Testis (tissue), 5 donors: Measurements from ENCODE around the gene MLF1. TPM values are rescaled to one million over a fixed set of nuclear protein-coding genes. Genes with fewer than 3 reads are reported as not detected.

Experiments
- DNase-seq: peaks from one replicate; pipeline ENCODE4 v3.0.0-alpha.2; 2019
- H3K27ac ChIP-seq, 2 donors: fragments of 200-600 bp; sonication (generic); one replicate each; pipeline ENCODE4 v1.5.1; 2019
- H3K27me3 ChIP-seq: fragments of 200-600 bp; sonication (generic); one replicate; pipeline ENCODE4 v1.5.1; 2019
- H3K36me3 ChIP-seq: fragments of 200-600 bp; sonication (generic); one replicate; pipeline ENCODE4 v1.5.1; 2017; ENCODE audit warnings: low read depth; ENCODE audit errors: missing control alignments
- H3K4me1 ChIP-seq: fragments of 200-600 bp; sonication (generic); one replicate; pipeline ENCODE4 v1.5.1; 2019
- H3K4me3 ChIP-seq, 2 donors: fragments of 200-600 bp; sonication (generic); one replicate each; pipeline ENCODE4 v1.5.1; 2017 to 2019
- H3K9me3 ChIP-seq: fragments of 200-600 bp; sonication (generic); one replicate; pipeline ENCODE4 v1.5.1; 2017
- CTCF ChIP-seq, 3 experiments: fragments of 450-650 bp in 2 of 3; fragments of 200-600 bp in 1 of 3; sonication (generic) in 1 of 3; IDR thresholded peaks; one replicate each; pipeline ENCODE4 v1.5.1; 2016 to 2019; ENCODE audit warnings: antibody characterized with exemption in 3 of 3, mild to moderate bottlenecking in 2 of 3, moderate library complexity in 1 of 3
- POLR2A ChIP-seq: fragments of 450-650 bp; IDR thresholded peaks from one replicate; pipeline ENCODE4 v1.6.1; 2017; ENCODE audit warnings: antibody characterized with exemption, mild to moderate bottlenecking, moderate library complexity
- WGBS, 2 donors: methylation state at CpG; one replicate each; pipeline ENCODE4 v1.1.5; 2018; 5-methylcytosine and 5-hydroxymethylcytosine counted together
- intact Hi-C: fragments of 100-400 bp; cut with DNase I; formaldehyde crosslinking; loops from one replicate; pipeline ENCODE4 v1.15.1; 2023; ENCODE audit warnings: low total_unique reads
- long read RNA-seq, 2 donors: transcript quantifications; one replicate each; lab custom pipeline, GENCODE V29; 2026
- polyA plus RNA-seq: library from polyadenylated mRNA; stranded (reverse); fragments of 350-450 nt; fragmentation: Illumina TruSeq; extraction: RNeasy Lipid Tissue Mini Kit (QIAGEN cat#74804); gene quantifications from one replicate; pipeline ENCODE4 v1.2.3, GENCODE V29; 2014; ENCODE audit warnings: low read depth, low replicate concordance; ENCODE audit not compliant: insufficient read depth
- total RNA-seq, 2 donors: library from RNA; depleted of rRNA; stranded (reverse); fragments of >200 nt; gene quantifications; one replicate each; pipeline ENCODE4 v1.2.3, GENCODE V29; 2016

MLF1 gene
- total RNA-seq (100 to 1,000 TPM; 142 to 211 TPM), polyA plus RNA-seq (549 TPM)
- long read RNA-seq, donor 1, transcript MLF1-201 (7 exons, 2,203 nt) = major isoform, 18 of 26 reads
- long read RNA-seq, donor 1, partial matches to known transcripts = 0 of 26 reads
- long read RNA-seq, donor 1, other reads (novel, unspliced or antisense) = 0 of 26 reads
- long read RNA-seq, donor 2, transcript MLF1-201 (7 exons, 2,203 nt) = major isoform, 9 of 37 reads
- long read RNA-seq, donor 2, transcript MLF1-202 (7 exons, 2,222 nt) = minor isoform, 5 of 37 reads
- long read RNA-seq, donor 2, partial matches to known transcripts = 23 of 37 reads
- long read RNA-seq, donor 2, other reads (novel, unspliced or antisense) = 0 of 37 reads

GRCh38 chr3:158570999-158571702 is at the start of gene MLF1:
Gene MLF1 (plus strand): TSS chr3:158571194. CDS start chr3:158571301, 107 bp downstream.
- intact Hi-C loops = no loop called here
- H3K9me3 ChIP-seq = no peaks in the 10 kb centered on the region
- no peaks in the 10 kb centered on the region for H3K4me1 ChIP-seq
- no peaks in the 10 kb centered on the region for H3K36me3 ChIP-seq
- TF ChIP-seq POLR2A = peak; percentile 71
- no peak for TF ChIP-seq CTCF (IDR thresholded peaks at IDR 0.05)
- no peaks in the 10 kb centered on the region for H3K27me3 ChIP-seq
- peak within 1 kb of the TSS; percentile 68 to 83 for H3K4me3 ChIP-seq
- WGBS, 2 donors = 0 to 1% methylated on average over 26 to 41 of the region's 51 CpGs
- peak within 1 kb of the TSS; percentile 93 to 94 for H3K27ac ChIP-seq
- peak; percentile 99 for DNase-seq

- WGBS, 2 donors = 82 to 85% methylated on average over 4 of the region's 4 CpGs
These were observed 48.5 kb upstream of the MLF1 start for GRCh38 chr3:158522221-158523136.

GRCh38 chr3:158528076-158528674 is 42.8 kb upstream of the MLF1 start:
- H3K27ac ChIP-seq = no peak overlapping the region
- no peak for DNase-seq
- H3K9me3 ChIP-seq = no peaks in the 10 kb centered on the region
- H3K27me3 ChIP-seq = no peaks in the 10 kb centered on the region
- intact Hi-C loops = no loop called here
- WGBS, 2 donors = 94 to 95% methylated on average over 7 of the region's 7 CpGs
- no peaks in the 10 kb centered on the region for H3K36me3 ChIP-seq
- TF ChIP-seq CTCF (IDR thresholded peaks at IDR 0.05) (no peak), POLR2A (no peak)
- H3K4me3 ChIP-seq = no peak overlapping the region
- no peaks in the 10 kb centered on the region for H3K4me1 ChIP-seq

More at GRCh38 chr3:158522221-158523136, 48.5 kb upstream of the MLF1 start:
- Histone ChIP-seq H3K4me1 (no peaks in the 10 kb centered on the region), H3K4me3 (no peak overlapping the region), H3K36me3 (no peaks in the 10 kb centered on the region), H3K9me3 (no peaks in the 10 kb centered on the region), H3K27ac (no peak overlapping the region), H3K27me3 (no peaks in the 10 kb centered on the region)
- no peak for TF ChIP-seq POLR2A
- TF ChIP-seq CTCF (IDR thresholded peaks at IDR 0.05) = no peak
- intact Hi-C loops = no loop called here
- DNase-seq = no peak

GRCh38 chr3:158531334-158531733 is 39.7 kb upstream of the MLF1 start:
- Histone ChIP-seq H3K9me3 (no peaks in the 10 kb centered on the region), H3K27ac (no peak overlapping the region), H3K27me3 (no peaks in the 10 kb centered on the region), H3K4me3 (no peak overlapping the region), H3K4me1 (no peaks in the 10 kb centered on the region), H3K36me3 (no peaks in the 10 kb centered on the region)
- DNase-seq = no peak
- 84 to 92% methylated on average over 5 of the region's 5 CpGs for WGBS, 2 donors
- TF ChIP-seq CTCF (IDR thresholded peaks at IDR 0.05) = no peak
- no peak for TF ChIP-seq POLR2A
- intact Hi-C loops = no loop called here
